WTC11 (cell line): ENCODE results near the gene RAC2.

Experiments used
- NR1H2 ChIP-seq: sonication (generic); formaldehyde crosslinking; IDR thresholded peaks from 2 replicates; pipeline ENCODE4 v1.9.0; 2021; ENCODE audit warnings: mild to moderate bottlenecking, moderate library complexity, missing genetic modification reagents
- NR2C2 ChIP-seq: sonication (generic); formaldehyde crosslinking; IDR thresholded peaks from 2 replicates; pipeline ENCODE4 v1.8.0; 2022; ENCODE audit warnings: mild to moderate bottlenecking, missing genetic modification reagents
- TP53 ChIP-seq: sonication (generic); formaldehyde crosslinking; IDR thresholded peaks from 2 replicates; pipeline ENCODE4 v1.8.1; 2023; ENCODE audit warnings: mild to moderate bottlenecking, missing genetic modification reagents
- ZNF232 ChIP-seq: sonication (generic); formaldehyde crosslinking; IDR thresholded peaks from 2 replicates; pipeline ENCODE4 v1.8.0; 2022; ENCODE audit warnings: mild to moderate bottlenecking, missing genetic modification reagents
- TF ChIP-seq, protein P1 (sequence below): fragments of 200-600 bp; IDR thresholded peaks from 2 replicates; pipeline ENCODE4 v1.8.0; 2022; ENCODE audit warnings: antibody characterized with exemption
- TF ChIP-seq, protein P2 (sequence below): fragments of 250-450 bp; sonication (Bioruptor Pico); IDR thresholded peaks from 2 replicates; pipeline ENCODE4 v1.9.0; 2021; ENCODE audit warnings: moderate library complexity, mild to moderate bottlenecking, inconsistent platforms, borderline replicate concordance

DNA sequence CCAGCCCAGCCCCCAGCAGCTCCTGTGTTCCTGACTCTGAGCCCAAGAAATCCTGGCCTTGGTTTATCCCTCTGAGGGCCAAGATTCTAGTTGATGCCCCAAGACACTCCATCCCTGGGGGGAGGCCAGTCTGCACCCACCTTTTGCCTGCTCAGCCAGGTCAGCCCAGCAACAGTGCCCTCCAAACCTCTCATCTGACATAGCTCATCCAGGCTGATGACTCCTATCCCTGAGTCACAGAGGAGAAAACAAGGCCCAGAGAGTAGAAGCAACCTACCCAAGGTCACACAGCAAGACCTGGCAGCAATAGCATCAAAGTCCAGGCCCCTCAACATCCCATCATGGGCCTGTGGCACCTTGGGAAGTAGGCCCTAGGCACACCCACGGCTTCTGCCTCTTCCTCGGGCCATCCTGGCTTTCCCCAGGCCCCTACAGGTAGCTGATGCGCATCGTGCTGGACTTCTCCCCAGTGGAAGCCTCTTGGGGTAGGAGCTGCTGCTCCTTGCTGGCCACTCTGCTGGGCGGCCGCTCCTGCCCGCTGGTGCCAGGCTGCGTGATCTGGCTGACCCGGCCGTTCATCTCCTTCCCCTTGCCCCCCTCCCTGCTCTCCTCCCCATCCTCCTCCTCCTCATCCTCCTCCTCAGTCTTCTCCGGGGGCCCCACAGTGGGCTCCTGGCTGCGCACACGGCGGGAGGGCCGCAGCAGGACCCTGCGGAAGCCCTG, 37.8 kb downstream of the RAC2 start:
- TF ChIP-seq ZNF232 (no peak), NR1H2 (no peak), TP53 (CRISPR knock-in tag) (no peak), NR2C2 (CRISPR knock-in tag) (no peak)
- TF ChIP-seq, protein P1, sequence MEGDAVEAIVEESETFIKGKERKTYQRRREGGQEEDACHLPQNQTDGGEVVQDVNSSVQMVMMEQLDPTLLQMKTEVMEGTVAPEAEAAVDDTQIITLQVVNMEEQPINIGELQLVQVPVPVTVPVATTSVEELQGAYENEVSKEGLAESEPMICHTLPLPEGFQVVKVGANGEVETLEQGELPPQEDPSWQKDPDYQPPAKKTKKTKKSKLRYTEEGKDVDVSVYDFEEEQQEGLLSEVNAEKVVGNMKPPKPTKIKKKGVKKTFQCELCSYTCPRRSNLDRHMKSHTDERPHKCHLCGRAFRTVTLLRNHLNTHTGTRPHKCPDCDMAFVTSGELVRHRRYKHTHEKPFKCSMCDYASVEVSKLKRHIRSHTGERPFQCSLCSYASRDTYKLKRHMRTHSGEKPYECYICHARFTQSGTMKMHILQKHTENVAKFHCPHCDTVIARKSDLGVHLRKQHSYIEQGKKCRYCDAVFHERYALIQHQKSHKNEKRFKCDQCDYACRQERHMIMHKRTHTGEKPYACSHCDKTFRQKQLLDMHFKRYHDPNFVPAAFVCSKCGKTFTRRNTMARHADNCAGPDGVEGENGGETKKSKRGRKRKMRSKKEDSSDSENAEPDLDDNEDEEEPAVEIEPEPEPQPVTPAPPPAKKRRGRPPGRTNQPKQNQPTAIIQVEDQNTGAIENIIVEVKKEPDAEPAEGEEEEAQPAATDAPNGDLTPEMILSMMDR = no peak
- TF ChIP-seq, protein P2, sequence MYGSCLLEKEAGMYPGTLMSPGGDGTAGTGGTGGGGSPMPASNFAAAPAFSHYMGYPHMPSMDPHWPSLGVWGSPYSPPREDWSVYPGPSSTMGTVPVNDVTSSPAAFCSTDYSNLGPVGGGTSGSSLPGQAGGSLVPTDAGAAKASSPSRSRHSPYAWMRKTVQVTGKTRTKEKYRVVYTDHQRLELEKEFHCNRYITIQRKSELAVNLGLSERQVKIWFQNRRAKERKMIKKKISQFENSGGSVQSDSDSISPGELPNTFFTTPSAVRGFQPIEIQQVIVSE (CRISPR knock-in tag) = no peak
